ENCODE results near the gene ZFHX3. TPM values are rescaled to one million over a fixed set of nuclear protein-coding genes. Genes with fewer than 3 reads are reported as not detected.
A peak's percentile ranks its signal among the peaks of the same experiment; 100 is the strongest.

The ZFHX3 gene
- total and polyA plus RNA-seq, 7 experiments from 2014 or later = 0.09 to 9.8 (median 1.7) TPM

DNA sequence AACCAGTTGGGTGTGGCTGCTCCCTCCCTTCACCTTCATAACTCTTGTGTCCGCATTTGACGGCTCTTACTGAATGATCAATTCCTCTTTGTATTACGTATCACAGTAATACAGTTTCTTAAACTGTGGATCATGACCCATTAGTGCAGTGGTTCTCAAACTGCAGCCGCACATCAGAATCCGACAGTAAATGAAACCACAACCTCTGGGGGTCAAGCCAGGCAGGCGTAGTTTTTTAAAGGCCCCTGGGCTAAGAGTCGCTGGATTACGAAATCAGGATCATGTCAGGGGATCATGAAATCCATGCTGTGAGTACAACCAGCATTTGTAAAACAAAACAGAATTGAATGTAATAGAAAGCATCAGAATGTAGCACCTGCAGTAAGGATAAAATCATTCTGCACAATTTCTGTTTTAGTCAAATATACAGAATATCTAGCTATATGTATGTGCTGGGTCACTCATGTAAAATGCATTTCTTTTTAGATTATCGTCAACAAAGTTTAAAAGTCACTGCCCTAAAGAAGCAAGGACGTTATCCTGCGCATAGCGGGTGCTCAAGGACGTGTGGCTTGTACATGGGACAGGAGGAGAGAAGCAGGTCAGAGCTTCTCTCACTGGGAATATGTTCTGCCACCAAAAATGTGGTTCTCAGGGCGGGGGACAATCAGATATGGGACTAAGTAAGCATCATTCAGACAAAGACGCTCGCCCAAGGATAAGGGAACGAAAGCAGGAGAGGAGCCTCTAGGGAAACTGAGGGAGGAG, 113.1 kb downstream of the ZFHX3 start:
- Mint-ChIP-seq H3K27me3 (peaks cover 0 to 12% (median 3%) of the 10 kb centered on the region in 5 donors), H3K27ac (no peak overlapping the region), H3K4me1 (peaks cover 0 to 18% (median 4%) of the 10 kb centered on the region in 7 donors), H3K4me3 (no peak overlapping the region), H3K36me3 (no peaks in the 10 kb centered on the region), H3K9me3 (peaks cover 0 to 4% (median 0%) of the 10 kb centered on the region in 11 donors)
- no peaks in the 10 kb centered on the region for H3K9me3 ChIP-seq (ENCODE audit: control insufficient read depth in 2 of 3, low read length in 3 of 3)
- CTCF ChIA-PET = no interaction called here
- intact Hi-C loops (cut with micrococcal nuclease) = no loop called here
- no peak overlapping the region for H3K27ac ChIP-seq (ENCODE audit: low read depth, low read length)
- ATAC-seq (no peak), DNase-seq (no peak)
- H3K4me3 ChIP-seq (ENCODE audit: low read length) = no peak overlapping the region
- POLR2A ChIA-PET = interaction anchor here (0.6 kb wide), 1 partner anchor 77 kb away, joined by 4 read pairs; no protein-coding TSS in a partner anchor
- no peaks in the 10 kb centered on the region for H3K36me3 ChIP-seq (ENCODE audit: control insufficient read depth in 2 of 3, insufficient read depth in 3 of 3, low read length in 3 of 3)
- no peaks in the 10 kb centered on the region for H3K4me1 ChIP-seq (ENCODE audit: control insufficient read depth in 2 of 2, insufficient read depth in 2 of 2, low read length in 2 of 2)
- H3K27me3 ChIP-seq (ENCODE audit: control insufficient read depth in 2 of 2, insufficient read depth in 2 of 2, low read length in 2 of 2) = no peaks in the 10 kb centered on the region

DNA sequence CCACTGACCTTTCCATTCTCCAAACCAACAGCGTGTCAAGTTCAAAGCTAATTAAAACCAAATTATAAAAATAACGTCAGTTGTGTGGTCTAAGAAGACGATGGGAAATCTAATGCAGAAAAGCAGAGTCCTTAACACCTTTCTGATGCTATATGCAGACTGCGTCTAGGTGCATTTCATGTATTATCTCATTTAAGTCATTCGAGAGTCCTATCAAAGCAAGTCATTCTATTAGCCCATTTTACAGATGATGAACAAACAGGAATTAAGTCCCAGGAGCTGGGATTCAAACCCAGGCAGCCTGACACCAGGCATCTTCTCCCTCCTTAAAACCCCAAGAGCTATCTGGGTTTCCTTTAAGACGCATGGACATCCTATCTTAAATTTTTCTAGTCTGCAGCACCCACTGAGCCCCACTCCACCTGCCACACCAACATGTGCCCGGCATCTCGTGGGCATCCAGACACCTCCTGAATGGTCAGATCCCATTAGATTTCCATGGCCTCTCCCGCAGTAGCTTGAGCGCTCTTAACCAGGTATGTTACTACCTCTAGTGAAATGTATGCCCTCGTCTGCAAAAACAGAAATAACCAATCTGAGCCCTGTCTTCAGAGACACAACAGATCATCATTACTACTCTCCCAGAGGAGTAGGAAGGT, 115.1 kb downstream of the ZFHX3 start:
- Mint-ChIP-seq H3K4me3 (no peak overlapping the region), H3K9me3 (peaks cover 0 to 4% (median 0%) of the 10 kb centered on the region in 11 donors), H3K27ac (peak overlapping the region in 2 of 9 donors; percentile 24 to 90), H3K4me1 (peaks cover 0 to 18% (median 4%) of the 10 kb centered on the region in 7 donors), H3K36me3 (no peaks in the 10 kb centered on the region), H3K27me3 (peaks cover 0 to 9% (median 1%) of the 10 kb centered on the region in 5 donors)
- H3K4me3 ChIP-seq (ENCODE audit: low read length) = no peak overlapping the region
- POLR2A ChIA-PET = no interaction called here
- no peaks in the 10 kb centered on the region for H3K9me3 ChIP-seq (ENCODE audit: control insufficient read depth in 2 of 3, low read length in 3 of 3)
- no peak overlapping the region for H3K27ac ChIP-seq (ENCODE audit: low read depth, low read length)
- ATAC-seq = no peak
- CTCF ChIA-PET = no interaction called here
- no peak for DNase-seq
- H3K4me1 ChIP-seq (ENCODE audit: control insufficient read depth in 2 of 2, insufficient read depth in 2 of 2, low read length in 2 of 2) = no peaks in the 10 kb centered on the region
- no peaks in the 10 kb centered on the region for H3K36me3 ChIP-seq (ENCODE audit: control insufficient read depth in 2 of 3, insufficient read depth in 3 of 3, low read length in 3 of 3)
- H3K27me3 ChIP-seq (ENCODE audit: control insufficient read depth in 2 of 2, insufficient read depth in 2 of 2, low read length in 2 of 2) = no peaks in the 10 kb centered on the region
- intact Hi-C loops (cut with micrococcal nuclease) = loop anchor here in 1 of 2 donors (1.0 kb wide), 1 partner anchor 12 kb away; no protein-coding TSS in a partner anchor

- H3K27ac ChIP-seq (ENCODE audit: low read depth, low read length) = no peak overlapping the region
- Mint-ChIP-seq H3K9me3 (peaks cover 0 to 3% (median 0%) of the 10 kb centered on the region in 11 donors), H3K4me3 (peak overlapping the region in 2 of 10 donors; percentile 3 to 68), H3K36me3 (no peaks in the 10 kb centered on the region), H3K27ac (peak overlapping the region in 2 of 9 donors; percentile 7 to 90), H3K27me3 (peaks cover 0 to 9% (median 0%) of the 10 kb centered on the region in 5 donors), H3K4me1 (peaks cover 0 to 18% (median 4%) of the 10 kb centered on the region in 7 donors)
- CTCF ChIA-PET = no interaction called here
- no peaks in the 10 kb centered on the region for H3K27me3 ChIP-seq (ENCODE audit: control insufficient read depth in 2 of 2, insufficient read depth in 2 of 2, low read length in 2 of 2)
- H3K4me1 ChIP-seq (ENCODE audit: control insufficient read depth in 2 of 2, insufficient read depth in 2 of 2, low read length in 2 of 2) = no peaks in the 10 kb centered on the region
- POLR2A ChIA-PET = no interaction called here
- no peaks in the 10 kb centered on the region for H3K9me3 ChIP-seq (ENCODE audit: control insufficient read depth in 2 of 3, low read length in 3 of 3)
- no peak for DNase-seq
- no peaks in the 10 kb centered on the region for H3K36me3 ChIP-seq (ENCODE audit: control insufficient read depth in 2 of 3, insufficient read depth in 3 of 3, low read length in 3 of 3)
- peak; percentile 57 for ATAC-seq
- no peak overlapping the region for H3K4me3 ChIP-seq (ENCODE audit: low read length)
- intact Hi-C loops (cut with micrococcal nuclease) = loop anchor here in 1 of 2 donors (1.0 kb wide), 1 partner anchor 11 kb away; no protein-coding TSS in a partner anchor
These were observed 115.9 kb downstream of the ZFHX3 start for GRCh38 chr16:72932050-72932449.

DNA sequence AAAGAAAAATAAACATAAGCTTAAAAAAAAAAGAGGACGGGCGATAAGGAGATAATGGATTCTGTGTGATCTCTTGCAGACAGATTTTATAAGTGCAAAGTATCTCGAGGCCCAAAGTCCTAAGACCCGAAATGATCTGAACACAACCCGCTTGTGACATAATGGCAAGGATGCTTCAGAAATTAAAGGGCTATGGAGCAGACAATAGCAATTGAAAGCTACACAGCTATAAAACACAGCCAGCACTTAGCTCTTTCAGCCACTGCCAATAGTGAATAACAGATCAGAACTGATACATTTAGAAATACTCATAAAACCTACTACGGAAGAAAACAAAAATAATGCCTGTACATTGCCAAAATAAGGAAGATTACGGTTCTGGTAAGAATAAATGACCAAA, 117.5 kb downstream of the ZFHX3 start:
- Mint-ChIP-seq H3K36me3 (no peaks in the 10 kb centered on the region), H3K9me3 (peaks cover 0 to 2% (median 0%) of the 10 kb centered on the region in 11 donors), H3K4me3 (no peak overlapping the region), H3K4me1 (peaks cover 0 to 18% (median 4%) of the 10 kb centered on the region in 7 donors), H3K27ac (no peak overlapping the region), H3K27me3 (peaks cover 0 to 6% (median 0%) of the 10 kb centered on the region in 5 donors)
- ChIA-PET CTCF (no interaction called here), POLR2A (no interaction called here)
- Histone ChIP-seq H3K9me3 (ENCODE audit: control insufficient read depth in 2 of 3, low read length in 3 of 3) (no peaks in the 10 kb centered on the region), H3K27ac (ENCODE audit: low read depth, low read length) (no peak overlapping the region), H3K4me3 (ENCODE audit: low read length) (no peak overlapping the region), H3K4me1 (ENCODE audit: control insufficient read depth in 2 of 2, insufficient read depth in 2 of 2, low read length in 2 of 2) (no peaks in the 10 kb centered on the region), H3K36me3 (ENCODE audit: control insufficient read depth in 2 of 3, insufficient read depth in 3 of 3, low read length in 3 of 3) (no peaks in the 10 kb centered on the region), H3K27me3 (ENCODE audit: control insufficient read depth in 2 of 2, insufficient read depth in 2 of 2, low read length in 2 of 2) (no peaks in the 10 kb centered on the region)
- no peak for ATAC-seq
- intact Hi-C loops (cut with micrococcal nuclease) = no loop called here
- no peak for DNase-seq

GRCh38 chr16:72928090-72928981, 119.6 kb downstream of the ZFHX3 start:
- H3K4me1 ChIP-seq (ENCODE audit: control insufficient read depth in 2 of 2, insufficient read depth in 2 of 2, low read length in 2 of 2) = no peaks in the 10 kb centered on the region
- intact Hi-C loops (cut with micrococcal nuclease) = loop anchor here in 1 of 2 donors (10.0 kb wide), 1 partner anchor 54 kb away; no protein-coding TSS in a partner anchor
- ChIA-PET POLR2A (no interaction called here), CTCF (no interaction called here)
- H3K36me3 Mint-ChIP-seq = peaks cover 0 to 1% (median 0%) of the 10 kb centered on the region in 5 donors
- DNase-seq (no peak), ATAC-seq (no peak)
- H3K27ac Mint-ChIP-seq = peak overlapping the region in 1 of 9 donors; percentile 9
- H3K4me3 ChIP-seq (ENCODE audit: low read length) = no peak overlapping the region
- H3K9me3 ChIP-seq (ENCODE audit: control insufficient read depth in 2 of 3, low read length in 3 of 3) = no peaks in the 10 kb centered on the region
- no peaks in the 10 kb centered on the region for H3K27me3 ChIP-seq (ENCODE audit: control insufficient read depth in 2 of 2, insufficient read depth in 2 of 2, low read length in 2 of 2)
- H3K27ac ChIP-seq (ENCODE audit: low read depth, low read length) = no peak overlapping the region
- H3K36me3 ChIP-seq (ENCODE audit: control insufficient read depth in 2 of 3, insufficient read depth in 3 of 3, low read length in 3 of 3) = no peaks in the 10 kb centered on the region
- H3K4me3 Mint-ChIP-seq = no peak overlapping the region
- peaks cover 0 to 2% (median 0%) of the 10 kb centered on the region in 11 donors for H3K9me3 Mint-ChIP-seq
- H3K27me3 Mint-ChIP-seq = peaks cover 0 to 3% (median 0%) of the 10 kb centered on the region in 5 donors
- peaks cover 0 to 21% (median 2%) of the 10 kb centered on the region in 7 donors for H3K4me1 Mint-ChIP-seq

Measured in naive thymus-derived CD4-positive, alpha-beta T cell (primary cell).